Spleen (tissue), 7 donors: ENCODE results near the gene HADH.

ENCODE experiments used
- POLR2A ChIP-seq, 3 donors: fragments of 450-650 bp; IDR thresholded peaks; one replicate each; pipeline ENCODE4 v1.5.1; 2017; ENCODE audit warnings: antibody characterized with exemption in 3 of 3, mild to moderate bottlenecking in 1 of 3
- TF ChIP-seq, protein P1 (sequence below), 11 experiments: fragments of 200-600 bp in 7 of 11; fragments of 450-650 bp in 4 of 11; sonication (generic) in 4 of 11; IDR thresholded peaks in 8 of 11; conservative IDR thresholded peaks in 3 of 11; 1 replicate in 7 of 11; 2 replicates in 4 of 11; pipeline versions ENCODE4 v1.4.0 to v1.8.0; 2016 to 2021; ENCODE audit warnings: antibody characterized with exemption in 11 of 11, inconsistent platforms in 4 of 11, mild to moderate bottlenecking in 1 of 11
- donor health status: DM: no; HTN: no; CAD: no; lungs with moderate emphysema.
- donor health status: DM: no; HTN: no; CAD: no.
- donor health status: DM: no; HTN: no; CAD: no.

- TF ChIP-seq, protein P1, sequence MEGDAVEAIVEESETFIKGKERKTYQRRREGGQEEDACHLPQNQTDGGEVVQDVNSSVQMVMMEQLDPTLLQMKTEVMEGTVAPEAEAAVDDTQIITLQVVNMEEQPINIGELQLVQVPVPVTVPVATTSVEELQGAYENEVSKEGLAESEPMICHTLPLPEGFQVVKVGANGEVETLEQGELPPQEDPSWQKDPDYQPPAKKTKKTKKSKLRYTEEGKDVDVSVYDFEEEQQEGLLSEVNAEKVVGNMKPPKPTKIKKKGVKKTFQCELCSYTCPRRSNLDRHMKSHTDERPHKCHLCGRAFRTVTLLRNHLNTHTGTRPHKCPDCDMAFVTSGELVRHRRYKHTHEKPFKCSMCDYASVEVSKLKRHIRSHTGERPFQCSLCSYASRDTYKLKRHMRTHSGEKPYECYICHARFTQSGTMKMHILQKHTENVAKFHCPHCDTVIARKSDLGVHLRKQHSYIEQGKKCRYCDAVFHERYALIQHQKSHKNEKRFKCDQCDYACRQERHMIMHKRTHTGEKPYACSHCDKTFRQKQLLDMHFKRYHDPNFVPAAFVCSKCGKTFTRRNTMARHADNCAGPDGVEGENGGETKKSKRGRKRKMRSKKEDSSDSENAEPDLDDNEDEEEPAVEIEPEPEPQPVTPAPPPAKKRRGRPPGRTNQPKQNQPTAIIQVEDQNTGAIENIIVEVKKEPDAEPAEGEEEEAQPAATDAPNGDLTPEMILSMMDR (IDR thresholded peaks at IDR 0.05 in 8 of 11, conservative IDR thresholded peaks at IDR 0.05 in 3 of 11): no peak
- no peak for TF ChIP-seq POLR2A (IDR thresholded peaks at IDR 0.05)
Observed at GRCh38 chr4:108034565-108034964, 44.9 kb downstream of the HADH start.
